NCI-H446 (cell line): Measurements from ENCODE around the gene SLC25A21.

ENCODE experiments used
- DNase-seq, 2 experiments: peaks; one replicate each; lab custom pipeline; 2025; lab: John Stamatoyannopoulos, UW

Gene SLC25A21

GRCh38 chr14:36649872-36650650 lies 522.3 kb downstream of the SLC25A21 start:
- no peak for DNase-seq

GRCh38 chr14:36647824-36648753 lies 524.3 kb downstream of the SLC25A21 start:
- DNase-seq: peak in 1 of 2 experiments; percentile 74

DNA sequence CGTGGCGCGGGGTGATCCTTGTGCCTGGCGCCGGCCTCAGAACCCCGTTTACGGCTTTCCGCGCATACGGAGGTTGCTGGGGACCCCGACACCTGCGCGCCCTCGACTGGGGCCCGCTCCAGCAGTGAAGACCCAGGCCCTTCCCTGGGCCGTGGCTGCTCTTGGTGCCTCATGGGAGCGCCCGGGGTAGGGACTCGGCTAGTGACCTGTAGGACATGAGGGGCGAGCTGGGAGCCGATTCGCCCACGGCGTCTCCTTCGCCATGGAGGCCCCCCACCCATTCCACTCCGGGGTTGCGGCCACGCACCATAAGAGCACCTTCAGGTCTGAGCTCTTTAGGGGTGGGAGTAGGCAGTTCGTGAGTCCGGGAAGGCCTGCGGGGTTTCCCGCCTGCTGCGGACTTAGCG lies 525.0 kb downstream of the SLC25A21 start:
- no peak for DNase-seq

DNA sequence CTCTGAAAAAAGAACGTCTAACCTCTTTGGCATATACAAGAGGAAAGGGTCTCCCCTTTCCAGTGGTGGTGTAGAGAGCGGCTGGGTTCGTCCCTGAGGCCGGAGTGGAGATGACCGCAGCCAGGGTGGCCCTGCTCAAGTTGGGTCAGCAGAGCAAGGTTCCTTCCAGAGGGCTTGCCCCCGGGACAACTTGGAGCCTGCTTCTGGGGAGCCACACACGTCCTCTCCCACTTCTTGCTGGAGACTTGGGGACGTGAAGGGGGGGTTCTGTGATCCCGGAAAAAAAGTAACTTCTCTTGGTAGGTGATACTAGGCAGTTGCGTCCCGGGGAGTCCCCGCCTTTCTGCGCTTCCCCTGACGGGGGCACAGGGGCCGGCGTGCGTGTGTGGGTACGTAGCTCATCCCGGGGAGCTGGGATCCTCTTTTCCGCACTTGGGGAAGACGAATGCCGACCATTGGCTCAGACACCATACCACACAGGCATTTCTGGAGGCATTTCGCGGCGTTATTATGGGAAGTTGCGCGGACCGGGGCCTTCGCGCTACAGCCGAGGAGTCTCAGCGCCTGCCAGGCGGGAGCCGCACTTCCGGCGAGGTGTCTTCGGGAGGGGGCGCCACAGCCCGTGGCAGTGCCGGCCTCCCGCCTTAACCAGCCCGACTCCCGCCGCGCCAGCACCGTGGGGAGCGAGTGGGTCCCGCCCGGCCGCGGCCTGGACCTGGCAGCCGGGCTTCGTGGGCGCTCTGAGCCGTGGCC lies 525.6 kb downstream of the SLC25A21 start:
- DNase-seq: peak in 1 of 2 experiments; percentile 21

DNA sequence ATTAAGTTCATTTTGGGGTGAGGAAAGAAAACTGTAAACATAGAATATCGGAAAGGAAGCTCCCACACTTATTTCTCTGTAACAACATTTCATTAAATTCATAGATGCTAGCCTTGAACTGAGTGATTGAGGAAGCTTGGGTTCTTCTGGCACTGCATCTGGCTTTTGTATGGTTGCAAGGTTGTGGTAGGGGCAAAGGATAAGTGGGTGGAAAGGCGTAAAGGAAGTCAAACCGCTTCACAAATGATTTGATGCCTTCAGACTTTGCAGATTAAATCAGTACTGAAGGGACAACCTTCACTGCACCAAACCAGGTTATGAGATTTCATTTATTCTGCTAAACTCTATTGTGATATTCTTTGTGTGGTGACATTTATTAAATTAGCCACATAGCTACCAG lies 538.8 kb downstream of the SLC25A21 start:
- DNase-seq: no peak
